Pancreas (tissue), 10 donors: ENCODE data around the gene AJM1. TPM values are rescaled to one million over a fixed set of nuclear protein-coding genes. Genes with fewer than 3 reads are reported as not detected.
A peak's percentile ranks its signal among the peaks of the same experiment; 100 is the strongest.

Source experiments
- ATAC-seq, 4 donors: fragments of 200-7000 bp; cut with Tn5 transposase; one replicate each; pipeline versions ENCODE4 v1.8.0 to v1.9.1; 2020; ENCODE audit warnings: mild to moderate bottlenecking in 4 of 4, moderate library complexity in 4 of 4
- DNase-seq, 6 donors: peaks; one replicate each; pipeline ENCODE4 v3.0.0-alpha.2; 2020
- FAIRE-seq: peaks from 2 replicates; lab custom pipeline; 2012; peaks lifted over from hg19 to GRCh38; lab: Jason Lieb, UNC
- H3K27ac ChIP-seq, 4 donors: fragments of 200-600 bp; sonication (generic); 1 replicate in 3 of 4; 2 replicates in 1 of 4; pipeline versions ENCODE4 v1.5.0 to v1.8.0; 2020
- H3K27me3 ChIP-seq, 4 donors: fragments of 200-600 bp; one replicate each; pipeline ENCODE4 v1.8.0; 2021
- H3K36me3 ChIP-seq, 3 donors: fragments of 200-600 bp; sonication (generic) in 1 of 3; one replicate each; pipeline versions ENCODE4 v1.5.0 to v1.8.0; 2020 to 2021
- H3K4me1 ChIP-seq, 3 donors: fragments of 200-600 bp; one replicate each; pipeline ENCODE4 v1.8.0; 2021
- H3K4me3 ChIP-seq, 4 donors: fragments of 200-600 bp; sonication (generic) in 2 of 4; one replicate each; pipeline versions ENCODE4 v1.5.0 to v1.8.0; 2020 to 2021
- H3K9me3 ChIP-seq, 4 donors: fragments of 200-600 bp; one replicate each; pipeline ENCODE4 v1.8.0; 2021
- WGBS, 2 donors: extraction: QIAGEN DNeasy Blood & Tissue Kit; methylation state at CpG; one replicate each; pipeline ENCODE4 v1.1.7; 2013; 5-methylcytosine and 5-hydroxymethylcytosine counted together
- intact Hi-C, 3 donors: fragments of 100-400 bp; cut with DNase I; formaldehyde crosslinking; loops; one replicate each; pipeline versions ENCODE4 v1.11.1 to v1.14.2; 2022
- polyA plus RNA-seq, 2 donors: library from polyadenylated mRNA; stranded (reverse); fragments of 200-250 nt; gene quantifications; one replicate each; pipeline ENCODE4 v1.2.3, GENCODE V29; 2013
- total RNA-seq, 6 donors: library from RNA; stranded (reverse); fragmentation: NEBNext Ultra II Directional in 4 of 6; extraction: Animal tissue kit (Norgen Biotek cat#: 25700) in 4 of 6; gene quantifications; one replicate each; pipeline versions ENCODE4 v1.2.1 to v1.2.4, GENCODE V29; 2021 to 2023
- TF ChIP-seq, protein P1 (sequence below), 4 donors: fragments of 200-600 bp; sonication (generic) in 3 of 4; IDR thresholded peaks; one replicate each; pipeline versions ENCODE4 v1.5.0 to v1.8.0; 2021; ENCODE audit warnings: antibody characterized with exemption in 4 of 4
- donor health status: healthy with polysubstance abuse.
- donor health status: DM: no; HTN: no; CAD: no; lungs with moderate emphysema.
- donor health status: DM: no; HTN: no; CAD: no.
- donor health status: control.
- donor health status: control.
- donor health status: Bipolar disorder and iron deficiency.
- donor health status: DM: yes; HTN: yes; CAD: no.
- donor health status: DM: no; HTN: no; CAD: no.
- donor health status: DM: no; HTN: no; CAD: no.
- donor health status: DM: yes; HTN: yes; CAD: no.

Gene AJM1
- total and polyA plus RNA-seq, 8 donors, result 2.9 to 11.7 (median 5.0) TPM

DNA sequence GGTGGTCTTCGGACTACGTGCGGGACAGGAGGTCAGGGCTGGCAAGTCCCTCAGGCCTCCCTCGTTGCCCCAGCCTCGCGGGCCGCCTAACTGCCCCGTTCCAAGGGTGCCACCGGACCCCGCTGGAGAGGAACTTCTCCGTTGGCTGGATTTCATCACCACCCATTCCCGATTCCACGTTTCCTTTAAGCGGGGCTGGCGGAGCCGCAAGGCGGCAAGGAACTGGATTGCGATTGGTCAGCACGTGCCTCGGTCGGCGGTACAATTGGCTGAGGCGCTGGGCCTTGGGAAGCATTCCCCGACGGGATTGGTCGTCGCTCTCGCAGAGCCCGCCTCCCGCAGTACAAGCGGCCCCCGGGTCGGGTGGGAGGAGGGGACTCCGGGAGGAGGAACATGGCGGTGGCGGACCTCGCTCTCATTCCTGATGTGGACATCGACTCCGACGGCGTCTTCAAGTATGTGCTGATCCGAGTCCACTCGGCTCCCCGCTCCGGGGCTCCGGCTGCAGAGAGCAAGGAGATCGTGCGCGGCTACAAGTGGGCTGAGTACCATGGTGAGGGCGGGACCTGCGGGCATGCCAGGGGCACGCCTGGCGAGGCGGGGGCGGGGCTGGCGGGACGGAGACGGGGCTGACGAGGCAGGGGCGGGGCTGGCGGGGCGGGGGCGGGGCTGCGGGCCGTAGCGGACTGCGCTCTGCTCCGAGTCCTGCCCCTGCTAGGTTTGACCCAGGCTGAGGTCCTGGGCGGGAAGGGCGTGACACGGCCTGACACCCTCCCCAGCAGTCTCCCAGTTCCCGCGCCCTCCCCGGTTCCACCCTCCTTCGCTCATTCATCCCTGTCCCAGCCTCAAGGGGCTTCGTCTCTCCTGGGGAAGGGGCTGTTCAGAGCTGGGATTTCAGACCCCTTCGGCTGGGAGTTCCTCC lies 7.0 kb downstream of the AJM1 start, which contains the start of gene PHPT1:
TSS of gene PHPT1 (plus strand) at position 372 of the 922 bp plus-strand sequence. CDS start at position 394, 22 bp downstream.
- FAIRE-seq, result peak; percentile 94
- peak; percentile 96 to 100 (median 99) for DNase-seq
- peak within 1 kb of the TSS; percentile 66 to 94 (median 90) for H3K4me3 ChIP-seq
- TF ChIP-seq, protein P1, sequence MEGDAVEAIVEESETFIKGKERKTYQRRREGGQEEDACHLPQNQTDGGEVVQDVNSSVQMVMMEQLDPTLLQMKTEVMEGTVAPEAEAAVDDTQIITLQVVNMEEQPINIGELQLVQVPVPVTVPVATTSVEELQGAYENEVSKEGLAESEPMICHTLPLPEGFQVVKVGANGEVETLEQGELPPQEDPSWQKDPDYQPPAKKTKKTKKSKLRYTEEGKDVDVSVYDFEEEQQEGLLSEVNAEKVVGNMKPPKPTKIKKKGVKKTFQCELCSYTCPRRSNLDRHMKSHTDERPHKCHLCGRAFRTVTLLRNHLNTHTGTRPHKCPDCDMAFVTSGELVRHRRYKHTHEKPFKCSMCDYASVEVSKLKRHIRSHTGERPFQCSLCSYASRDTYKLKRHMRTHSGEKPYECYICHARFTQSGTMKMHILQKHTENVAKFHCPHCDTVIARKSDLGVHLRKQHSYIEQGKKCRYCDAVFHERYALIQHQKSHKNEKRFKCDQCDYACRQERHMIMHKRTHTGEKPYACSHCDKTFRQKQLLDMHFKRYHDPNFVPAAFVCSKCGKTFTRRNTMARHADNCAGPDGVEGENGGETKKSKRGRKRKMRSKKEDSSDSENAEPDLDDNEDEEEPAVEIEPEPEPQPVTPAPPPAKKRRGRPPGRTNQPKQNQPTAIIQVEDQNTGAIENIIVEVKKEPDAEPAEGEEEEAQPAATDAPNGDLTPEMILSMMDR (IDR thresholded peaks at IDR 0.05), result no peak
- peaks cover 0 to 10% (median 0%) of the 10 kb centered on the region in 3 donors for H3K36me3 ChIP-seq
- no peaks in the 10 kb centered on the region for H3K9me3 ChIP-seq
- H3K27me3 ChIP-seq, result no peaks in the 10 kb centered on the region
- peaks cover 24 to 25% (median 24%) of the 10 kb centered on the region in 3 donors for H3K4me1 ChIP-seq
- peak; percentile 80 to 90 (median 82) for ATAC-seq
- peak within 1 kb of the TSS; percentile 74 to 93 (median 90) for H3K27ac ChIP-seq
- intact Hi-C loops, result loop anchor here in 2 of 3 donors (10.0 kb wide), 2 partner anchors 54 to 96 kb away; partner anchors contain the start of genes C8G (in 1 of the 2), CCDC183 (in 1 of the 2), FBXW5 (in 1 of the 2) and TMEM141 (in 1 of the 2)
- 0 to 1% methylated on average over 60 to 77 of the region's 77 CpGs for WGBS, 2 donors

DNA sequence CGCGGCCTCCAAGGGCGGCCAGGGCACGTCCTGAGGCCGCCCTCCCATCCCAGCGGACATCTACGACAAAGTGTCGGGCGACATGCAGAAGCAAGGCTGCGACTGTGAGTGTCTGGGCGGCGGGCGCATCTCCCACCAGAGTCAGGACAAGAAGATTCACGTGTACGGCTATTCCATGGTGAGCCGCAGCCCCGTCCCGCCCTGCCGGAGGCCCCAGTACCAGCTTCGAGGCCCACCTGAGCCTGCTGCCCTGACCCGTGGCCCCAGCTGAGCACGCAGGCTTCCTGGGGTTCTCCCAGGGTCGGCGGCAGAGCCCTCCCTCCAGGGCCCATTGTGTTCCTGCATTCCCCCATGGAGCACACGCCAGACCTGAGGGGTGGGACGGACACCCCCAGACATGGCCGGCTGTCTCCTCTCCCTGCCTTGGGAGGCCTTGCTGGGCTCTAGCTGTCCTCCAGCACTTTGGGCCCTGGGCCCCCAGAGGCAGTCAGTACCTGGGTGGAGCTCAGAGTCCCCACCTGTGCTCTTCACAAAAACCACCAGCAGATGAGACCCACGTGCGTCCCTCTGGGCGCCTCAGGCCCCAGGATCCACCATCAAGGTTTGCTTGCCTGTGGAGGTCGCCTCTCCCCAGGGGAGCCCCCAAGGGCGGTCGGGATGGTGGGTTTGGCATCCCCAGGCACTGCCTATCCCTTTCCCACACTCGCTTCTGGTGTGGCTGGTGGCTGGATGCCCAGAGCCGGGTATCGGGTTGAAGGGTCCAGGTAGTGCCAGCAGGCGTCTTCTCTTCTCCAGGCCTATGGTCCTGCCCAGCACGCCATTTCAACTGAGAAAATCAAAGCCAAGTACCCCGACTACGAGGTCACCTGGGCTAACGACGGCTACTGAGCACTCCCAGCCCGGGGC lies 7.9 kb downstream of the AJM1 start:
- peak overlapping the region; percentile 66 to 94 (median 90) for H3K4me3 ChIP-seq
- TF ChIP-seq, protein P1 (IDR thresholded peaks at IDR 0.05), result no peak
- ATAC-seq (no peak), DNase-seq (peak in 4 of 6 donors; percentile 31 to 86 (median 53)), FAIRE-seq (no peak)
- H3K27ac ChIP-seq, result peak overlapping the region in 3 of 4 donors; percentile 74 to 91 (median 89)
- WGBS, 2 donors, result 33 to 37% methylated on average over 38 to 43 of the region's 43 CpGs
- no peaks in the 10 kb centered on the region for H3K27me3 ChIP-seq
- no peaks in the 10 kb centered on the region for H3K9me3 ChIP-seq
- intact Hi-C loops, result loop anchor here in 2 of 3 donors (10.0 kb wide), 2 partner anchors 55 to 95 kb away; partner anchors contain the start of genes C8G (in 1 of the 2), CCDC183 (in 1 of the 2), FBXW5 (in 1 of the 2) and TMEM141 (in 1 of the 2)
- H3K4me1 ChIP-seq, result peaks cover 24 to 25% (median 24%) of the 10 kb centered on the region in 3 donors
- H3K36me3 ChIP-seq, result peaks cover 0 to 10% (median 0%) of the 10 kb centered on the region in 3 donors

DNA sequence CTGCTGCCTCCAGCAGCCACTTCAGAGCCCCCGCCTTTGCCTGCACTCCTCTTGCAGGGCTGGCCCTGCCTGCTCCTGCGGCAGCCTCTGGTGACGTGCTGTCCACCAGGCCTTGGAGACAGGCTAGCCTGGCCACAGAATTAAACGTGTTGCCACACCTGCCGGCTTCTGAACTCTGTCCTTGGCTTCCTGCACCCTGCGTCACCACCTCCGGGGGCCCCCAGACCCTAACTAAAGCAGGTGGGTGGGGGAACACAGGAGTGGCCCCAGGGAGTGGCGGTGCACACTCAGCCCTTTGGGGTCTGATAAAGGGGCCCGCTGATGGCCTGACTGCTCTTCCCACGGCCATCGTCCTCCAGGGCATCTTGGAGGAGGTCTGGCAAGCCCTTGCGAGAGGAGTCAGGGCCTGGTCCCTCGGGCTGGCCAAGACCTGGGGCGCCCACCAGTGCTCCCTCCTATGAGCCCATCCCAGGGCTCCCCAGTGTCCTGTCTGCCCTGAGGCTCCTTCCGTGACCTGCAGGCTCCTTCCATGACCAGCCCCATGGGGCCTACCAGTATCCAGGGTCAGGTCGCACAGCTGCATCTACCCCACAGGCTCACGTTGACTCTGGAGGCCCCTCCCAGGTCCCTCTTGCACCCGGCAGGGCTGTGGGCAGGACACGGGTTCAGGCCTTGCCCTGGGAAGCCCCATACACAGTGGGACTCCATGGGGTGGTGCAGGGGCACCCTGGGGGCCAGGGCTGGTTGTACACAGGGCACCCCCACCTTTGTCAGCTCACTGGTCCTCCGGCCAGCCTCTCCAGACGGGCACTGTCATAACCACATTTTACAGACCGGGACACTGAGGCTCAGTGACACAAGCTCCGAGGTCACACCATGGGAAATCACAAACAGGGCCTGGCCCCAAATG lies 8.8 kb downstream of the AJM1 start:
- intact Hi-C loops, result no loop called here
- WGBS, 2 donors, result 71% methylated on average over 21 to 23 of the region's 23 CpGs
- FAIRE-seq (no peak), DNase-seq (peak; percentile 37 to 82 (median 56)), ATAC-seq (no peak)
- Histone ChIP-seq H3K36me3 (peaks cover 0 to 10% (median 0%) of the 10 kb centered on the region in 3 donors), H3K4me3 (peak overlapping the region in 1 of 4 donors; percentile 94), H3K27me3 (no peaks in the 10 kb centered on the region), H3K9me3 (no peaks in the 10 kb centered on the region), H3K4me1 (peaks cover 24 to 25% (median 24%) of the 10 kb centered on the region in 3 donors), H3K27ac (peak overlapping the region in 2 of 4 donors; percentile 28 to 42)
- TF ChIP-seq, protein P1 (IDR thresholded peaks at IDR 0.05), result no peak
